Lung (tissue), 12 donors: ENCODE data around the gene ERAS. TPM values are rescaled to one million over a fixed set of nuclear protein-coding genes. Genes with fewer than 3 reads are reported as not detected.
"Not testable (repeated sequence)": the region's sequence is repeated elsewhere in the genome, so short reads cannot be mapped to it uniquely, and the experiment has no call there.

Experiments
- ATAC-seq: fragments of 200-7000 bp; cut with Tn5 transposase; one replicate; pipeline ENCODE4 v1.9.1; 2020; ENCODE audit warnings: moderate number of reproducible peaks; ENCODE audit not compliant: insufficient read depth, low FRiP score
- DNase-seq, 3 donors: peaks; one replicate each; pipeline ENCODE4 v3.0.0-alpha.2; 2013 to 2017
- H3K27ac ChIP-seq, 2 donors: one replicate each; pipeline ENCODE4 v1.5.1; 2013; ENCODE audit warnings: mild to moderate bottlenecking in 2 of 2, moderate library complexity in 2 of 2, control low read depth in 1 of 2, inconsistent platforms in 1 of 2, low read depth in 1 of 2, low read length in 1 of 2
- H3K27me3 ChIP-seq, 3 donors: one replicate each; pipeline ENCODE4 v1.5.1; 2013; ENCODE audit warnings: low read length in 2 of 3; ENCODE audit not compliant: control insufficient read depth in 3 of 3, insufficient read depth in 3 of 3
- H3K36me3 ChIP-seq, 4 donors: one replicate each; pipeline ENCODE4 v1.5.1; 2013; ENCODE audit warnings: low read length in 4 of 4, mild to moderate bottlenecking in 1 of 4, moderate library complexity in 1 of 4; ENCODE audit not compliant: control insufficient read depth in 4 of 4, insufficient read depth in 4 of 4
- H3K4me1 ChIP-seq, 5 donors: one replicate each; pipeline ENCODE4 v1.5.1; 2013; ENCODE audit warnings: low read length in 5 of 5, mild to moderate bottlenecking in 2 of 5, moderate library complexity in 1 of 5; ENCODE audit not compliant: control insufficient read depth in 5 of 5, insufficient read depth in 5 of 5
- H3K4me3 ChIP-seq: one replicate; pipeline ENCODE4 v1.5.1; 2013; ENCODE audit warnings: mild to moderate bottlenecking, control low read depth, moderate library complexity
- H3K9ac ChIP-seq, 2 donors: one replicate each; pipeline ENCODE4 v1.5.1; 2013; ENCODE audit warnings: low read length in 2 of 2, control low read depth in 1 of 2; ENCODE audit not compliant: insufficient read depth in 1 of 2
- H3K9me3 ChIP-seq, 4 donors: one replicate each; pipeline ENCODE4 v1.5.1; 2013; ENCODE audit warnings: low read length in 3 of 4, mild to moderate bottlenecking in 1 of 4, moderate library complexity in 1 of 4; ENCODE audit not compliant: control insufficient read depth in 4 of 4, insufficient read depth in 3 of 4
- WGBS, 2 donors: extraction: QIAGEN DNeasy Blood & Tissue Kit; methylation state at CpG; one replicate each; pipeline ENCODE4 v1.1.7; 2013; 5-methylcytosine and 5-hydroxymethylcytosine counted together
- polyA plus RNA-seq, 2 donors: library from polyadenylated mRNA; stranded (reverse); fragments of 200-250 nt; gene quantifications; one replicate each; pipeline ENCODE4 v1.2.1, GENCODE V29; 2013
- total RNA-seq, 2 donors: library from RNA; depleted of rRNA in 1 of 2; stranded (reverse); fragments of >200 nt in 1 of 2; gene quantifications; one replicate each; pipeline ENCODE4 v1.2.1, GENCODE V29; 2014 to 2021
- TF ChIP-seq, protein P1 (sequence below): IDR thresholded peaks from 2 replicates; pipeline ENCODE4 v1.5.1; 2012; ENCODE audit warnings: mild to moderate bottlenecking; ENCODE audit errors: control extremely low read depth, extremely low read depth
- donor health status: control.
- donor health status: control.
- donor health status: Bipolar disorder and iron deficiency.
- donor health status: healthy.
- donor health status: DM: yes; HTN: yes; CAD: no.

The ERAS gene
- total and polyA plus RNA-seq, 4 donors, result 0.24 TPM; not detected in 3

GRCh38 chrX:48839686-48840085, 13.4 kb downstream of the ERAS start:
- Histone ChIP-seq H3K36me3 (no peaks in the 10 kb centered on the region), H3K4me1 (no peaks in the 10 kb centered on the region), H3K9me3 (peaks cover 0 to 3% (median 0%) of the 10 kb centered on the region in 4 donors), H3K27ac (no peak overlapping the region), H3K9ac (no peak overlapping the region), H3K4me3 (no peak overlapping the region), H3K27me3 (peaks cover 0 to 8% (median 6%) of the 10 kb centered on the region in 3 donors)
- DNase-seq (no peak), ATAC-seq (no peak)
- TF ChIP-seq, protein P1, sequence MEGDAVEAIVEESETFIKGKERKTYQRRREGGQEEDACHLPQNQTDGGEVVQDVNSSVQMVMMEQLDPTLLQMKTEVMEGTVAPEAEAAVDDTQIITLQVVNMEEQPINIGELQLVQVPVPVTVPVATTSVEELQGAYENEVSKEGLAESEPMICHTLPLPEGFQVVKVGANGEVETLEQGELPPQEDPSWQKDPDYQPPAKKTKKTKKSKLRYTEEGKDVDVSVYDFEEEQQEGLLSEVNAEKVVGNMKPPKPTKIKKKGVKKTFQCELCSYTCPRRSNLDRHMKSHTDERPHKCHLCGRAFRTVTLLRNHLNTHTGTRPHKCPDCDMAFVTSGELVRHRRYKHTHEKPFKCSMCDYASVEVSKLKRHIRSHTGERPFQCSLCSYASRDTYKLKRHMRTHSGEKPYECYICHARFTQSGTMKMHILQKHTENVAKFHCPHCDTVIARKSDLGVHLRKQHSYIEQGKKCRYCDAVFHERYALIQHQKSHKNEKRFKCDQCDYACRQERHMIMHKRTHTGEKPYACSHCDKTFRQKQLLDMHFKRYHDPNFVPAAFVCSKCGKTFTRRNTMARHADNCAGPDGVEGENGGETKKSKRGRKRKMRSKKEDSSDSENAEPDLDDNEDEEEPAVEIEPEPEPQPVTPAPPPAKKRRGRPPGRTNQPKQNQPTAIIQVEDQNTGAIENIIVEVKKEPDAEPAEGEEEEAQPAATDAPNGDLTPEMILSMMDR, result no peak
- WGBS, 2 donors, result 83 to 95% methylated on average over 10 of the region's 10 CpGs

DNA sequence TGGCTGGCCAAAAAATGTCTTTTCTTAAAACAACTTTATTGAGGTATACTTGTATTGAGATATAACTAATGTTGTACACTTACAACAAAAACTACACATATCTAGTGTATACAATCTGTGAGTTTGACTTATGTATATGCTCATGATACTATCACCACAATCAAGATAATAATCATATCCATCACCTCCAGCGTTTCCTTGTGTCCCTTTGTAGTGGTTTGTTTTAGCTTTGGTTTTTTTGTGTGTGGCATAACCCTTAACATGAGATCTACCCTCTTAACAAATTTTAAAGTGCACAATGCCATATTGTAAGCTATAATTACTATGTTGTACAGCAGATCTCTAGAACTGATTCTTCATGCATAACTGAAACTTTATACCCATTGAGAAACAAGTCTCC, 22.5 kb downstream of the ERAS start:
- H3K27me3 ChIP-seq, result peaks cover 0 to 12% (median 0%) of the 10 kb centered on the region in 3 donors
- no peaks in the 10 kb centered on the region for H3K36me3 ChIP-seq
- H3K9me3 ChIP-seq, result peaks cover 0 to 4% (median 0%) of the 10 kb centered on the region in 4 donors
- no peak overlapping the region for H3K9ac ChIP-seq
- no peak overlapping the region for H3K4me3 ChIP-seq
- WGBS, 2 donors, result 50 to 51% methylated on average over 1 of the region's 1 CpG
- H3K27ac ChIP-seq, result no peak overlapping the region
- TF ChIP-seq, protein P1, result no peak
- H3K4me1 ChIP-seq, result no peaks in the 10 kb centered on the region
- DNase-seq, result no peak
- ATAC-seq, result no peak

DNA sequence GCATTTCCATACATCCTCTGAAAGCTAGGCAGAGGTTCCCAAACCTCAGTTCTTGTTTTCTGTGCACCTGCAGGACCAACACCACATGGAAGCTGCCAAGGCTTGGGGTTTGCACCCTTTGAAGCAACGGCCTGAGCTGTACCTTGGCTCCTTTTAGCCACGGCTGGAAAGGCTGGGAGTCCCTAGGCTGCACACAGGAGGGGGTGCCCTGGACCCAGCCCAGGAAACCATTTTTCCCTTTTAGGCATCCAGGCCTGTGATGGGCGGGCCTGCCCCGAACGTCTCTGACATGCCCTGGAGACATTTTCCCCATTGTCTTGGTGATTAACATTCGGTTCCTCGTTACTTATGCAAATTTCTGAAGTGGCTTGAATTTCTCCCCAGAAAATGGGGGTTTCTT, 26.5 kb downstream of the ERAS start:
- Histone ChIP-seq H3K4me3 (no peak overlapping the region), H3K27me3 (peaks cover 0 to 9% (median 0%) of the 10 kb centered on the region in 3 donors), H3K9me3 (peaks cover 0 to 4% (median 0%) of the 10 kb centered on the region in 4 donors), H3K27ac (no peak overlapping the region), H3K9ac (no peak overlapping the region), H3K4me1 (no peaks in the 10 kb centered on the region), H3K36me3 (no peaks in the 10 kb centered on the region)
- TF ChIP-seq, protein P1, result no peak
- ATAC-seq (no peak), DNase-seq (no peak)
- WGBS, 2 donors, result 80 to 90% methylated on average over 6 to 7 of the region's 7 CpGs

DNA sequence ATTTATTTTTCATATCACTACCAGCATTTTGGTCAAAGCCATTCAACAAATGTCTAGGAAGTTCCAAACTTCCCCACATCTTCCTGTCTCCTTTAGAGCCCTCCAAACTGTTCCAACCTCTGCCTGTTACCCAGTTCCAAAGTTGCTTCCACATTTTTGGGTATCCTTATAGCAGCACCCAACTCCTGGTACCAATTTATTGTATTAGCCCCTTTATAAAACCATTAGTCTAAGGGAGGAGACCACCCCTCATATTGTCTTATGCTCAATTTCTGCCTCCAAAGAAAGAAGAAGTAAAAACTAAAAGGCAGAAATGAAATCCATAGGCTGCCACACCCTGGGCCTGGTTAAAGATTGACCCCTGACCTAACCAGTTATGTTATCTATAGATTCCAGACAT, 27.2 kb downstream of the ERAS start:
- H3K9me3 ChIP-seq, DNase-seq, ATAC-seq, H3K4me1 ChIP-seq, H3K9ac ChIP-seq, H3K36me3 ChIP-seq, H3K4me3 ChIP-seq, H3K27ac ChIP-seq, H3K27me3 ChIP-seq: not testable (repeated sequence)

DNA sequence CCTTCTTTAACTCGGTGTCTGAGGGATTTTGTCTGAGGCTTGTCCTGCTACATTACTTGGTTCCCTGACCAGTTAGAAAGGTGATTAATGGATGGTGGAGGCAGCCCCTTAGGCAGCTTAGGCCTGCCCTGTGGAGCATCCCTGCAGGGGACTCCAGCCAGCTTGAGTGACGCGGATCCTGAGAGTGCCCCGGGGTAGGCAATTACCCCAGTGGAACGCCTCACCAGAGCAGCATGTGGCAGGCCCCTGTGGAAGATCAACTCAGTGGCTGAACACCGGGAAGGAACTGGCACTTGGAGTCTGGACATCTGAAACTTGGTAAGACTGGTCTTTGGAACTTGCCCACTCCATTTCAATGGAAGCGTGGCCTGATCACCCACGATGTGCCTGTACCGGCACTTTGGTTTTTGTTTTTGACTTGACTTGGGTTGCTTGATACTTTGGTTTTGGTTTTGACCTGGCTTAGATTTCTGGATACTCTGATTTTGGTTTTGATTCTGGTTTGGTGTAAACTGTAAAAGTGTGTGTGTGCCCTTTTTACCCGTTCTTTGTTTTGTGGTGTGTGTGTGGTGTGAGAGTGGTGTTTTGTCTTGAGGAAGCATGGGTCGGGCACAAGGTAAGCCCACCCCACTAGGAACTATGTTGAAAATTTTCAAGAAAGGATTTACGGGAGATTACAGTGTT, 27.9 kb downstream of the ERAS start:
- not testable (repeated sequence) for H3K9me3 ChIP-seq, H3K4me1 ChIP-seq, H3K4me3 ChIP-seq, H3K36me3 ChIP-seq, ATAC-seq, H3K9ac ChIP-seq, DNase-seq, H3K27me3 ChIP-seq, H3K27ac ChIP-seq
- WGBS, 2 donors, result 89 to 90% methylated on average over 12 of the region's 12 CpGs
